GM12878 (cell line): Measurements from ENCODE around the gene USP26. TPM values are rescaled to one million over a fixed set of nuclear protein-coding genes. Genes with fewer than 3 reads are reported as not detected.
"Not testable (repeated sequence)": the region's sequence is repeated elsewhere in the genome, so short reads cannot be mapped to it uniquely, and the experiment has no call there.

Experiments
- ATAC-seq: fragments of 200-7000 bp; cut with Tn5 transposase; 3 replicates; pipeline ENCODE4 v1.9.1; 2020; ENCODE audit warnings: mild to moderate bottlenecking, moderate library complexity
- BruUV-seq: library from RNA; stranded (reverse); fragments of 400-500 nt; replicated peaks from 2 replicates; lab custom pipeline; 2021; lab: Mats Ljungman, UMichigan
- CTCF ChIA-PET: fragments of 300-600 bp; sonication (Branson Sonifier 250); formaldehyde crosslinking; extraction: SDS; loops from one replicate; lab custom pipeline; 2021; ENCODE audit warnings: inconsistent platforms; lab: Yijun Ruan, JAX
- POLR2A ChIA-PET: fragments of 350-600 bp; formaldehyde crosslinking; extraction: SDS; loops from one replicate; lab custom pipeline; 2021; ENCODE audit warnings: inconsistent platforms; lab: Charles Lee
- RAD21 ChIA-PET: fragments of 300-600 bp; sonication (Branson Sonifier 250); formaldehyde crosslinking; loops from one replicate; lab custom pipeline; 2023; ENCODE audit warnings: antibody characterized with exemption; ENCODE audit not compliant: unreplicated experiment; lab: Charles Lee
- SMC1A ChIA-PET: fragments of 300-600 bp; sonication (Branson Sonifier 250); formaldehyde crosslinking; loops from one replicate; lab custom pipeline; 2023; ENCODE audit not compliant: unreplicated experiment, uncharacterized antibody; lab: Charles Lee
- DNase-seq: peaks from one replicate; pipeline ENCODE4 v3.0.0-alpha.2; 2011; ENCODE audit warnings: low read depth, low spot score
- FAIRE-seq: peaks from 3 replicates; lab custom pipeline; 2011; peaks lifted over from hg19 to GRCh38; lab: Jason Lieb, UNC
- H2AFZ ChIP-seq: 2 replicates; pipeline ENCODE4 v1.6.0; 2011; ENCODE audit warnings: low read depth, low read length, control low read depth; ENCODE audit not compliant: control insufficient read depth
- H3K27ac ChIP-seq: 2 replicates; pipeline ENCODE4 v1.5.1; 2011; ENCODE audit warnings: control low read depth; ENCODE audit not compliant: control insufficient read depth, insufficient read depth
- H3K27me3 ChIP-seq, 2 experiments: replicated peaks in 1 of 2; 2 replicates each; pipeline versions ENCODE4 v1.6.0 to v1.6.1; 2011; ENCODE audit warnings: low read length in 1 of 2; ENCODE audit not compliant: control insufficient read depth in 2 of 2, insufficient read depth in 2 of 2
- H3K36me3 ChIP-seq, 2 experiments: 2 replicates each; pipeline ENCODE4 v1.5.1; 2011; ENCODE audit warnings: low read length in 1 of 2; ENCODE audit not compliant: control insufficient read depth in 2 of 2, insufficient read depth in 2 of 2
- H3K4me1 ChIP-seq: 2 replicates; pipeline ENCODE4 v1.6.1; 2011; ENCODE audit warnings: mild to moderate bottlenecking, low read length, moderate library complexity, mixed read lengths; ENCODE audit not compliant: control insufficient read depth, insufficient read depth
- H3K4me2 ChIP-seq: 2 replicates; pipeline ENCODE4 v1.6.0; 2011; ENCODE audit warnings: control low read depth; ENCODE audit not compliant: control insufficient read depth, insufficient read depth
- H3K4me3 ChIP-seq: fragments of 200-600 bp; sonication (generic); 2 replicates; pipeline ENCODE4 v1.5.1; 2016
- H3K79me2 ChIP-seq: 2 replicates; pipeline ENCODE4 v1.6.0; 2011; ENCODE audit warnings: low read length; ENCODE audit not compliant: control insufficient read depth, insufficient read depth
- H3K9ac ChIP-seq: 2 replicates; pipeline ENCODE4 v1.8.0; 2011; ENCODE audit warnings: low read length, control low read depth, mixed read lengths; ENCODE audit not compliant: control insufficient read depth, insufficient read depth
- H3K9me3 ChIP-seq: replicated peaks from 3 replicates; pipeline ENCODE4 v1.5.1; 2011; ENCODE audit warnings: mild to moderate bottlenecking, low read length; ENCODE audit not compliant: control insufficient read depth, insufficient read depth
- H4K20me1 ChIP-seq: 2 replicates; pipeline ENCODE4 v1.6.0; 2011; ENCODE audit not compliant: control insufficient read depth, insufficient read depth
- CHD2 ChIP-seq: IDR thresholded peaks from 2 replicates; pipeline ENCODE4 v1.6.1; 2011; ENCODE audit warnings: low read depth, low read length, improper control_type of control experiment, borderline replicate concordance
- MYC ChIP-seq: IDR thresholded peaks from 2 replicates; pipeline ENCODE4 v1.6.1; 2011; ENCODE audit warnings: mild to moderate bottlenecking, low read length, moderate library complexity, inconsistent platforms; ENCODE audit not compliant: insufficient read depth, insufficient replicate concordance, insufficient read length, severe bottlenecking
- SIX5 ChIP-seq: IDR thresholded peaks from 2 replicates; pipeline ENCODE4 v1.6.1; 2011; ENCODE audit warnings: mild to moderate bottlenecking, low read depth, low read length, moderate library complexity; ENCODE audit not compliant: severe bottlenecking
- WGBS: methylation state at CpG from one replicate; pipeline ENCODE4 v1.1.6; 2016; ENCODE audit warnings: low lambda C conversion rate; ENCODE audit not compliant: insufficient replicate concordance, insufficient coverage; ENCODE audit errors: missing lambda C conversion rate; 5-methylcytosine and 5-hydroxymethylcytosine counted together
- in situ Hi-C: fragments of 300-500 bp; cut with MboI; formaldehyde crosslinking; loops from 9 replicates; pipeline ENCODE4 v1.14.3; 2018; ENCODE audit warnings: mixed read lengths
- intact Hi-C: fragments of 100-400 bp; cut with micrococcal nuclease; formaldehyde crosslinking; loops from one replicate; pipeline ENCODE4 v1.14.2; 2022; ENCODE audit not compliant: unreplicated experiment
- polyA plus RNA-seq, 11 experiments: library from polyadenylated mRNA; depleted of rRNA in 4 of 11; unstranded in 6 of 11; stranded (reverse) in 5 of 11; fragments of >200 nt; fragmentation: Nextera tagmentation in 4 of 11; fragmentation: Illumina TruSeq in 1 of 11; extraction: Ambion mirVana in 4 of 11; extraction: Trizol in 1 of 11; gene quantifications; 1 replicate in 1 of 11; 2 replicates in 10 of 11; pipeline versions ENCODE4 v1.2.1 to v1.2.3, GENCODE V29; 2011 to 2016; ENCODE audit warnings: inconsistent platforms in 2 of 11, missing spikeins in 2 of 11, low read depth in 1 of 11
- total RNA-seq, 4 experiments: library from RNA; depleted of rRNA in 3 of 4; stranded (reverse); fragments of >200 nt in 3 of 4; fragmentation: Illumina TruSeq in 1 of 4; extraction: Trizol in 1 of 4; gene quantifications; 2 replicates each; pipeline versions ENCODE4 v1.2.1 to v1.2.3, GENCODE V29; 2013 to 2021
- TF ChIP-seq, protein P1 (sequence below): fragments of 450-650 bp; IDR thresholded peaks from 2 replicates; pipeline ENCODE4 v1.6.1; 2017; ENCODE audit warnings: antibody characterized with exemption, mild to moderate bottlenecking, moderate library complexity
- TF ChIP-seq, protein P2 (sequence below): fragments of 450-650 bp; IDR thresholded peaks from 2 replicates; pipeline ENCODE4 v1.6.1; 2017; ENCODE audit warnings: mild to moderate bottlenecking, low read depth, inconsistent platforms; ENCODE audit not compliant: poor library complexity, severe bottlenecking
- TF ChIP-seq, protein P3 (sequence below): IDR thresholded peaks from 2 replicates; pipeline ENCODE4 v1.6.1; 2011; ENCODE audit warnings: borderline replicate concordance, low read depth, mild to moderate bottlenecking, moderate library complexity, low read length; ENCODE audit not compliant: insufficient read depth, poor library complexity, severe bottlenecking

Gene USP26
- total and polyA plus RNA-seq, 10 of the 15 experiments (the other 5 are each of a cell fraction or from before 2014, with no cell fraction given) = not detected

DNA sequence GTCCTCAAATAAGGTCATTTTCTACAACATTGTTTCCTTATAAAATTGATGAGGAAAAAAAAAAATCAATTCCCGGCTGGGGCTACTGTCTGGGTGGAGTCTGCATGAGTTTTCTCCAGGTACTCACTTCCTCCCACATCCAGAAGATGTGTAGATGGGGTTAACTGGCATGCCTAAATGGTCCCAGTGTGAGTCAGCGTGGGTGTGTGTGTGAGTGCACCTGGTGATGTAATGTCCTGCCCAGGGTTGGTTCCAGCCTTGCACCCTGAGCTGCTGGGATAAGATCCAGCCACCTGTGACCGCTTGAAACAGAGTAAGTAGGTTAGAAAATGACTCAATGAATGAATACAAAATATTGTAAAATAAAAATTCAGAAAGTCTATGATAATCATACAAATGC, 11.1 kb downstream of the USP26 start:
- H3K36me3 ChIP-seq = no peaks in the 10 kb centered on the region
- FAIRE-seq (no peak), DNase-seq (no peak), ATAC-seq (no peak)
- WGBS = 2% methylated on average over 3 of the region's 3 CpGs
- ChIA-PET POLR2A (no interaction called here), SMC1A (no interaction called here), CTCF (no interaction called here), RAD21 (no interaction called here)
- BruUV-seq = no TSS peak
- intact Hi-C loops (no loop called here), in situ Hi-C loops (no loop called here)
- H3K27me3 ChIP-seq = no peaks in the 10 kb centered on the region
- TF ChIP-seq CHD2 (no peak), SIX5 (no peak), MYC (no peak)
- TF ChIP-seq, protein P1, sequence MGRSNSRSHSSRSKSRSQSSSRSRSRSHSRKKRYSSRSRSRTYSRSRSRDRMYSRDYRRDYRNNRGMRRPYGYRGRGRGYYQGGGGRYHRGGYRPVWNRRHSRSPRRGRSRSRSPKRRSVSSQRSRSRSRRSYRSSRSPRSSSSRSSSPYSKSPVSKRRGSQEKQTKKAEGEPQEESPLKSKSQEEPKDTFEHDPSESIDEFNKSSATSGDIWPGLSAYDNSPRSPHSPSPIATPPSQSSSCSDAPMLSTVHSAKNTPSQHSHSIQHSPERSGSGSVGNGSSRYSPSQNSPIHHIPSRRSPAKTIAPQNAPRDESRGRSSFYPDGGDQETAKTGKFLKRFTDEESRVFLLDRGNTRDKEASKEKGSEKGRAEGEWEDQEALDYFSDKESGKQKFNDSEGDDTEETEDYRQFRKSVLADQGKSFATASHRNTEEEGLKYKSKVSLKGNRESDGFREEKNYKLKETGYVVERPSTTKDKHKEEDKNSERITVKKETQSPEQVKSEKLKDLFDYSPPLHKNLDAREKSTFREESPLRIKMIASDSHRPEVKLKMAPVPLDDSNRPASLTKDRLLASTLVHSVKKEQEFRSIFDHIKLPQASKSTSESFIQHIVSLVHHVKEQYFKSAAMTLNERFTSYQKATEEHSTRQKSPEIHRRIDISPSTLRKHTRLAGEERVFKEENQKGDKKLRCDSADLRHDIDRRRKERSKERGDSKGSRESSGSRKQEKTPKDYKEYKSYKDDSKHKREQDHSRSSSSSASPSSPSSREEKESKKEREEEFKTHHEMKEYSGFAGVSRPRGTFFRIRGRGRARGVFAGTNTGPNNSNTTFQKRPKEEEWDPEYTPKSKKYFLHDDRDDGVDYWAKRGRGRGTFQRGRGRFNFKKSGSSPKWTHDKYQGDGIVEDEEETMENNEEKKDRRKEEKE = no peak
- TF ChIP-seq, protein P2, sequence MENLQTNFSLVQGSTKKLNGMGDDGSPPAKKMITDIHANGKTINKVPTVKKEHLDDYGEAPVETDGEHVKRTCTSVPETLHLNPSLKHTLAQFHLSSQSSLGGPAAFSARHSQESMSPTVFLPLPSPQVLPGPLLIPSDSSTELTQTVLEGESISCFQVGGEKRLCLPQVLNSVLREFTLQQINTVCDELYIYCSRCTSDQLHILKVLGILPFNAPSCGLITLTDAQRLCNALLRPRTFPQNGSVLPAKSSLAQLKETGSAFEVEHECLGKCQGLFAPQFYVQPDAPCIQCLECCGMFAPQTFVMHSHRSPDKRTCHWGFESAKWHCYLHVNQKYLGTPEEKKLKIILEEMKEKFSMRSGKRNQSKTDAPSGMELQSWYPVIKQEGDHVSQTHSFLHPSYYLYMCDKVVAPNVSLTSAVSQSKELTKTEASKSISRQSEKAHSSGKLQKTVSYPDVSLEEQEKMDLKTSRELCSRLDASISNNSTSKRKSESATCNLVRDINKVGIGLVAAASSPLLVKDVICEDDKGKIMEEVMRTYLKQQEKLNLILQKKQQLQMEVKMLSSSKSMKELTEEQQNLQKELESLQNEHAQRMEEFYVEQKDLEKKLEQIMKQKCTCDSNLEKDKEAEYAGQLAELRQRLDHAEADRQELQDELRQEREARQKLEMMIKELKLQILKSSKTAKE = no peak
- TF ChIP-seq, protein P3, sequence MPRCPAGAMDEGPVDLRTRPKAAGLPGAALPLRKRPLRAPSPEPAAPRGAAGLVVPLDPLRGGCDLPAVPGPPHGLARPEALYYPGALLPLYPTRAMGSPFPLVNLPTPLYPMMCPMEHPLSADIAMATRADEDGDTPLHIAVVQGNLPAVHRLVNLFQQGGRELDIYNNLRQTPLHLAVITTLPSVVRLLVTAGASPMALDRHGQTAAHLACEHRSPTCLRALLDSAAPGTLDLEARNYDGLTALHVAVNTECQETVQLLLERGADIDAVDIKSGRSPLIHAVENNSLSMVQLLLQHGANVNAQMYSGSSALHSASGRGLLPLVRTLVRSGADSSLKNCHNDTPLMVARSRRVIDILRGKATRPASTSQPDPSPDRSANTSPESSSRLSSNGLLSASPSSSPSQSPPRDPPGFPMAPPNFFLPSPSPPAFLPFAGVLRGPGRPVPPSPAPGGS = no peak
- no peak overlapping the region for H3K4me3 ChIP-seq
- H3K79me2 ChIP-seq = no peaks in the 10 kb centered on the region
- H3K27ac ChIP-seq = no peak overlapping the region
- no peak overlapping the region for H2AFZ ChIP-seq
- no peak overlapping the region for H3K9ac ChIP-seq
- no peak overlapping the region for H3K4me2 ChIP-seq
- no peaks in the 10 kb centered on the region for H3K9me3 ChIP-seq
- H3K4me1 ChIP-seq = no peaks in the 10 kb centered on the region
- no peaks in the 10 kb centered on the region for H4K20me1 ChIP-seq

DNA sequence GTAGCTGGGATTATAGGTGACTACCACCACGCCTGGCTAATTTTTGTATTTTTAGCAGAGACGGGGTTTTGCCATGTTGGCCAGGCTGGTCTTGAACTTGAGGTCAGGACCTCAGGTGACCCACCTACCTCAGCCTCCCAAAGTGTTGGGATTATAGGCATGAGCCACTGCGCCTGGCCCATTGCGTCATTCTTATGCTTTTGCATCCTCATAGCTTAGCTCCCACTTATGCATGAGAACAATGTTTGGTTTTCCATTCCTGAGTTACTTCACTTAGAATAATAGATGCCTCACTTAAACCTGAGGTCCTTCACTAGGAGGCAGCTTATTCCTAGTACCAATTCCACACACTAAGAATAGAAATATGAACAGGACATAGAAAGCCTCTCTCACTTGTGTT, 11.9 kb downstream of the USP26 start:
- H3K4me2 ChIP-seq, H3K27me3 ChIP-seq, intact Hi-C loops, H3K4me3 ChIP-seq, FAIRE-seq, H2AFZ ChIP-seq, POLR2A ChIA-PET, RAD21 ChIA-PET, H3K9ac ChIP-seq, BruUV-seq, H3K4me1 ChIP-seq, DNase-seq, H3K9me3 ChIP-seq, CTCF ChIA-PET, H3K79me2 ChIP-seq, H3K27ac ChIP-seq, in situ Hi-C loops, ATAC-seq, H4K20me1 ChIP-seq, H3K36me3 ChIP-seq: not testable (repeated sequence)
- 35% methylated on average over 4 of the region's 4 CpGs for WGBS
- SMC1A ChIA-PET = interaction anchor here (0.7 kb wide), 1 partner anchor 22 kb away, joined by 3 read pairs; no protein-coding TSS in a partner anchor
